ENCODE measurements around the gene PAX1.

Gene PAX1

DNA sequence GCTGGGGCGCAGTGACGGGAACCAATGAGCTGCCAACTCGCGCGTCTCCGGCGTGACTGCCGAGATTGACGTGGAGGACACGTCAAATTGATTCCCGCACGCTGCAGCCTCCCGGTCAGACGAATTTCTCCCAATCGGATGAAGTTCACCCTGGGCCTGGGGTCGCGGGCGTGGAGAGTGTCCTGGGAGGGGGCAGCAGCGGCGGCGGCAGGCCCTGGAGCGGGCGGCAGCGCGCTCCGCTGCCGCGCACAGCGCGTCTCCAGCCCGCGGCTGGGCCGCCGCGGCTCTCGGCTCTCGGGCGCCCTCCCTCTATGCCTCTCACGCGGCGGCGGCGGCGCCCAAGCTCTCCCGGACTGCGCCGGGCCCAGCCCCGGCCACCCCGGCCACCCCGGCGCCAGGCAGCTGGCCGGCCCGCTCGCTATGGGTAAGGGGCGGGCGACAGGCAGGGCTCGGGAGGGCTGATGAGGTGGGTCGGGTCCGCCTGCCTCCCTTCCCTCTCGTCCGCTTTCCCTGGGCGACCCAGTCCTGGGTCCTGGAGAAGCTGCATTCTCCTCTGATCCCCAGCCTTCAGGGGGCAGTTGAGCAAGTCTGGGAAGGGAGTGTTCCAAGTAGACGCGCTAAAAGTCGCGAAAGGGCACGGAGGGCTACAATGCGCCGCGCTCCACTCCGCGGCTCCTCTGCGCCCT, at the start of gene PAX1:
Gene PAX1 (plus strand): TSS at position 90 of the 686 bp plus-strand sequence. CDS start 49 bp downstream, at position 139.
- peak; percentile 9 for DNase-seq

DNA sequence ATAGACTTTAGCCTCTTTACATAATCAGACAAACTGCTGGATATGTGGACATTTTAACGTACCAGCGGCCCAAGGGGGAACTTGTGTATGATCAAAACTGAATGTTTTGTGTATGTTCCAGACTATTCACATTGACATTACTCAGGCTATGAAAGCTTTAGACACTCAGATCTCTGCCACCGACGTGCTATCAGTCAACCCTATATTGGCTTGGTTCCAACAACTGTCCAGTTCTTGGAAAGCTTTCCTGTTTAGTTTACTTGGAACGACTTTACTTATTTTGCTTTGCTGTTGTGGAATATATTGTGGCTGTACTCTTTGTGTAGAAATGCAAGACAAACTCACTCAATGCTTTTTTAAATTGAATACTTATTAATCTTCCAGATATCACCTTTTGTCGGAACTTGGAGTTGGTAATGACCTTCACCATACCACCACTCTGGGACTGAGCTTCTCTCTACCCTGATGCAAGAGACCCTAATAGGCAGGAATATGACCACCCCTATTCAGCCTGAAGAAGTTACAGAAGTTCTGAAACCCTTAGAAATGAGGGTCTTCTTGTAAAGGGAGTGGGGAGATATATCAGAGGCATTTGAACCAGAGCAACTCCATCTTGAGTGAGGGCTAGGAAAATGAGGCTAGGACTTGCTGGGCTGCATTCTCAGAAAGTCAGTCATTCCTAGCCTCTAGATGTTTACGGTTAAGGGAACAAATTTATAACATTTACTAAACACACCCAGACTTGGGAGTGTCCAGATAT, 49.0 kb upstream of the PAX1 start:
- no peak for DNase-seq

DNA sequence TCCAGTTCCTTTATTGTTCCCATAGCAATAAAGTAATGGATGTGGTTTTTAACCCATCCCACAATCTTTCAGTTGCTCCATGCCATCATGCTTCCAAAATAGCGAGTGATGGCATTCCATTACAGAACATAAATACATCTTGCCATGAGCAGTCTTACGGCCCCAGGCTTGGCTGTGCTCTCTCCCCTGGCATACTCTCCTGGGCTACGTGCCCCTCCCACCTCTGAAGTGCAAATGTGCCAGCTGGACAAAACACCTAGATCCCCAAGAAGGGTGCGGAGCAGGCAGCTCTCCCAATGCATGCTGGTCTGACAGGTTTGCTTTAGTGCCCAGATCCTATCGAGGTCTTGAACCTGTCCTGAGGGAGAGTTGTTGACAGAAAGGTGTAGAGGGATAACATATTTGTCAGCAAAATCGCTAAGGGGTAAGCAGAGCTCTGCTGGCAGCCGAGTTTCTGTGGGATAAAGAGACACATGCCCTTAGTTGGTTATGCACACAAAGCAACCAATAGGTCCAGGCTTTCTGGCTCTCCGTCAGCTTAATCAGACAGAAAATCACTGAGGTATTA, 43.9 kb upstream of the PAX1 start:
- DNase-seq, result no peak

DNA sequence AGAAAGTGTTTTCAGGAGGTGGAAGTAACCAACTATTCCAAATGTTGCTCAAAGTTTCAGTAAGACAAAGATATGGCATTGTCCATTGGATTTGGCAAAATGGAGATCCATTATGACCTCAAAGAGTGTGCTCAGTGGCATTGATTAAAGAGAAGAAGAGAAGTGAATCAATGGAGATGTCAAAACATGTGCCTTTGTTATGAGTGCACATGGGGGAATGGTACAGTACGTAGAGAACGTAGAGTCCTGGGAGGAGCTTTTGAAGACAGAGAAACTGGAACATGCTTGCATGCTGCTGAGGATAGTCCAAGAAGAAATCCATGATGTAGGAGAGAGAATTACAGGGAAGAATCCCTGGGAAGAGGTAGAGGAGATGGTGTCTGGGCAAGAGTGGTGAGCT, 42.0 kb upstream of the PAX1 start:
- no peak for DNase-seq

DNA sequence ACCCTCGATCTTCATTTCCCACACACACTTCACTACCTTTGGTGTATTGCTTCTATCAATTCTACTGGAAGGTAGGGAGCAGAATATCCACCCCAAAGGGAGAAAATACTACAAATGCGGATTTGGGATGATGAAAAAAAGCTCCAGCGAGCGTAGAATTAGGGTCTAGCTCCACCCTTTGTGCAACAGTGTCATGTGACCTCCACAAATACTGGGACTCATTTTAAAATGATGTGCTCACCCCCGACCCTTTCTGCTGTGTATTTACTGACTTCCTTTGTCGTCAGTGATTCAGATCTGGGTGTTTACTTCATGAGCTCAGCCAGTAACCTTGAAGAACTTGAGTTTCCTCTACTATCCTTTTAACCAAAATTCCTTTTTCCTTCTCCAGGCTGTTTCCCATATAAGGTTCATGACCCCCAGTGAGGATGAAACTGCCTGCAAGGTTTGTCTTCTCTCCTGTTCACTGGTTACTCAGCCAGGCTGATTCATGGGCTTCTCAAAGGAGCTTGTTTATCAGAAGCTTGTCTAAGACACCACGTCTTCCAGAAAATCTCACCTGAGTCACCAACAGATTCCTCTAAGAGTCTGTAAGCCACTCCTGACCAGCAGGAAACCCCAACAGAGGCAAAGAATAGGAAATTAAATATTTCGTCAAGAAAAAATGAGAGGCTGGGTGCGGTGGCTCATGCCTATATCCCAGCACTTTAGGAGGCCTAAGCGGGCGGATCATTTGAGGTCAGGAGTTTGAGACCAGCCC, 39.6 kb upstream of the PAX1 start:
- no peak for DNase-seq

DNA sequence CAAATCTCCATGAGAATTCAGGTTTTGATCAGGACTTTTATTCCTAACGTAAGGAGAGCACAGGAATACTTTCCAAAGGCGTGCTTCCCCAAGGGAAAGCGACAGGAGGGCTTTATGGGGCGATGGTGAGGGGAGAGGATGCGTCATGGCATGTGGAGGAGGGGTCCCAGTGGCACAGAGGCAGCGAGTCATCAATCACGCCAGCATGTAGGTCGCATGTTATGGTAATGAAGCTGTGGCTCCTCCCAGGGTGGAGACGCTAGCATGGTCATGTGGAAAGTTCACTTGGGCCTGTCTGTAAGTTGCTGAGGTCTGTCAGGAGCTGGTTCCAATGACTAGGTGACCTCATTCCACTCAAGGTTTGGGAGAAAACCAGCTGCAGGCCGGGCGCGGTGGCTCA, 35.3 kb upstream of the PAX1 start:
- no peak for DNase-seq

DNA sequence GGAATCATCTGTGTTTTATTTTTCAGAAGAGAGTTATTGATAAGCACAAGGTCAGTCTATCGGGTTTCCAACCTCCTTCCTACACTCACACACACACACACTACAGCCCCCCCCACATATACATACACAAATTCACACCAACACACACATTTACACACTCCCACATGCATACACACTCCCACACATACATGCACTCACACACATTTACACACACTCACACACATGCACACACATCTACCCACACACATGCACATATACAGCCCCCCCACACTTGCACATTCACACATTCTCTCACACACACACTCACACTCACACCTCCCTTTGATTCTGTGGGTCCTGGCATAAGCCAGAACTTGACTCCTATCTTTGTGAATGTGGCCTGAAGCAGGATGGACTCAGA, 34.5 kb upstream of the PAX1 start:
- DNase-seq, result no peak

DNA sequence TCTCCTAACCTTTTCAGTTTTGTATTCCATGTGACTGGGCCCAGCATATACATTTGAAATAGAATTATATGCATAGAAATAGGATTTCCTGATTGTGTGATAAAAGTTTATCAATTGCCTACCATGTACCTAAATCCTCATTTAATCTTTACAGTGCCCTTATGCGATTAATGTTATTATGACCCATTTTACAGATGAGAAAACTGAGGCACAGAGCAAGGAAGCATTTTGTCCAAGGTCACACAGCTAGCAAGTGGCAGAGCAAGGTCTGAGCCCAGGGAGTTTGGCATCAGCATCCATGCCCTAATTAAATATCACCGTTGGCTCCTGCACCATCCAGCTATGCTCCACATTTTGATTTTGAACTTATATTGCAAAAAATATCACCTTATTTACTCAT, 28.2 kb upstream of the PAX1 start:
- DNase-seq, result no peak

DNA sequence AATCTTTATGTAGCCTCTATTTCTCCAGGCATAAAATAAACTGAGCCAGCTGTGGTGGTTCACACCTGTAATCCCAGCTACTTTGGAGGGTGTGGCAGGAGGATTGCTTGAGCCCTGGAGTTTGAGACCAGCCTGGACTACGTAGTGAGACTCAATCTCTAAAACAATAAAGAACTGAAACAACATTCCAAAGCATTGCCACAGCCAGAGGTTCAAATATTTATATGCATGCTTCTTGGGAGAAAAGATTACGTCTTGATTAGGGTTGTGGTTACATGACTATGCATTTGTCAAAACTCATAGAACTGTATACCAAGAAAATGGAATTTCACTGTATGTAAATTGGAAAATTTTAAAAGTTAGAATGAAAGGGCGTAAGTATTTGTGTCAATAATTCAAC, 27.7 kb upstream of the PAX1 start:
- no peak for DNase-seq

DNA sequence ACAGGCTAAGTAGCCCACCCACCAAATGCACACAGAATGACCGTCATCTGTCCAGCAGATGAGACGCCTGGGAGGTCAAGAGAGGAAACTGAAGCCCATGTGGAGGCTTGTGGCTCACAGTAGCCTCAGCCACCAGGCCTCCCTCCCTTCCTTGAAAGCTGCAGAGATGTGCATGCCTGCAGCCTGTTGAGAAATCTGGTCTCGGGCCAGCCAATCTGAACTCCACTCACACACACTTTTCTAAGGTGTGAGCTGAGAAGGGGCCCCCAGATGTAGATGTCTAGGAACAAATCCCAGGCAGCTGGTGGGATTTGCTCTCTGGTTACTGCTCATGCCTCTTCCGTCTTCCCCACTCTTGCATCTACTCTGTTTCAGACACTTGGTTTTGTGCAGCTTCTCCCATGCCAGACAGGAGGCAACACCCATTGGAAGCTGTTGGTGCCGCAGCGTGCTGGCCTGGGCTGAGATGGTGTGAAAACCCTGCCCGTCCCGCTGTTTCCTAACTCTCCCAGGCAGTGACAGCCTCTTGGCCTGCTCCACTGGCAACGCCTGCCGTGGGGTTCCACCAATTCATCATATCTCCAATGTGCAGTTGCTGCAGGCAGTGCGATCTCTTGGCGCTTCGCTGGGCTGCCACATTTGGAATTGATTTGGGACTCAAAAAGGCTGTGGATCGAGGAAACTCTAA, 24.1 kb upstream of the PAX1 start:
- DNase-seq, result no peak

DNA sequence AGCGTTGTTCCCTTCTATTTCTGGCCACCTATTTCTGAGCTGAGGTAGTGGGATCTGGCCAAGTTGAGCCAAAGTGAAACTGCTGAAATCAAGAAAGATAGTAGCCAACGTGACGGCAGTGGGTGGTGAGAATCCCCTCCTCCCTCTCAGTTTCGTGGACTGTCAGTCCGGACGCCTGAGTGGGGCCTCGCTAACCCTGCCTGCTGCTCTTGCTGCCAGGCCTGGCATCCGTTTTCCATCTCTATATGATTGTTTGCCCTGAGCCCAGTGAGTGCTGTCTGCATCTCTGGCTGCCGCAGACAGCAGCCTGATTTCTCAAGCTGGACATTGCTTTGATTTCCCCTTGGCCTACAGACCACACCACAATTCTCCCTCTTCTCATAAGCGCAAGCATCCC, 23.5 kb upstream of the PAX1 start:
- no peak for DNase-seq

DNA sequence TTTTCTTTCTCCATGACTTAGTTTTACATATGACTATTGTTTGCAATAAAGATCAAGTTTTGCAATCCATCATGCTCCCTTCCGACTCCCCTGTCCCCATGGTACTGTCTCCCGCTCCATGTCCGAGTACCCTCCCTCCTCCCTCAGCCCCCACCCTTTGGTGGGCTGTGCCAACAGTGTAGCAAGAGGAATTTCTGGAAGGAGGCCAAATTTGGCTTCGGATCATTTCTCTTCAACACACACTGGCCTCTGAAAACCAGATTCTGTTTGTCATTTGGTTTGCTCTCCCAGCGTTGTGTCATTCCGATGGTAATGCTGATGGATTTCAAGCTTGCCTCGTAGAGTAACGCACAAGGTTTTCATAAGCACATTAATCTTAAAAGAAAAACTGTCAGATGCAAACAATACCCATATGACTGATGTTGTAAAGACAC, 22.9 kb upstream of the PAX1 start:
- DNase-seq, result no peak

DNA sequence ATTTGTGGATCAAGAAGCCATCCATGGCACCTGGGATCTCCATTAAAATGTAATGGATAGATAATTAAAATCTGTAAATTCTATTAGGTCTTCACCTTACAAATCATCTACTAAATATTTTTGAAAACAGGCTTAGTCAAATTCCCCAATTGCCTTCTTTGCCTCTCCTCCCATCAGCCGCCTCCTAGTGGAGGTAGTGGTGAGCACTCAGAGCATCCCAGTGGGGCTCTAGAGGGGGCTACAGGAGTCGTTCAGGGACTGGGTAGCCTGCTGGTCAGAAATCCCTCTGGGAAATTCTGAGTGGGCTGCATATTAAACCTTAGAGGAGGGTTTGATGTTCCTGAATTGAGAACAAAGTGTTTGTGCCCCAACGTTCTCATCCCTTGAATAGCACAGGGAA, 20.8 kb upstream of the PAX1 start:
- DNase-seq, result no peak

DNA sequence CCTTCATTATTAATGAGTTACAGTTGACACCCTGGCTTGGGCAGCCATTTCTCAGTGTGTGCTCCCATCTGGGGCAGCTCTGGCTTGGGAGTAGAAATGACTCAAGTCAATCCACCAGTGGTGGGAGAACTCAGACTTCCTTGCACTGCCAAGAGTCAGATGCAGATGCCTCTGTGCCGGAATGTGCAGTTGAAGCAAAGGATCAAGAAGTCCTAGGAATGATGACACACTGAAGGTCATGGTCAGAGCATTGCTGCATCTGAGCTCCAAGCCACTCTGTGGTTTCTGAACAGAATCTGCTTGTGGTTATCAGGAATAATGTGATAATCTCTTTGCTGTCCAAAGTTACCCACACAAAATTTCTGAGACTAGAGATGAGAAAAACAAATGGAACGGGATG, 19.5 kb upstream of the PAX1 start:
- DNase-seq, result no peak

DNA sequence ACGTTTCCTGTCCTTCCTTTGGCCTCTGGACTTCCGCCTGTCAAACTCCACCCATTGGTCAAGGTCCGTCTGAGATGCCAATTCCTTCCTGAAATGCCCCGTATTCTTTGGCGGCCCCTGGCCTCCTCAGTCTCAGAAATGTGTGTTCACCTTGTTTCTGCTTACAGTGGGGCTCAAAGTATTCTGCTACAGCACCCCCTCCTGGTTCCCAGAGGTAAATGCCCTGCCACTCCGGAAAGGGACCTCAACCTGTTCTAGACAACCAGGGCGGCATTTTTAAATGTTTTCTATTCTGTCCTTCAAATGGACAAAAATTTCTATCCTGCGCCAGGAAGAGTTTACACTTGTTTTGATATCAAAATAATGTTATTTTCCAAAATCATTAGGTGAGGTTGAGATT, 12.1 kb upstream of the PAX1 start:
- DNase-seq, result peak; percentile 21

DNA sequence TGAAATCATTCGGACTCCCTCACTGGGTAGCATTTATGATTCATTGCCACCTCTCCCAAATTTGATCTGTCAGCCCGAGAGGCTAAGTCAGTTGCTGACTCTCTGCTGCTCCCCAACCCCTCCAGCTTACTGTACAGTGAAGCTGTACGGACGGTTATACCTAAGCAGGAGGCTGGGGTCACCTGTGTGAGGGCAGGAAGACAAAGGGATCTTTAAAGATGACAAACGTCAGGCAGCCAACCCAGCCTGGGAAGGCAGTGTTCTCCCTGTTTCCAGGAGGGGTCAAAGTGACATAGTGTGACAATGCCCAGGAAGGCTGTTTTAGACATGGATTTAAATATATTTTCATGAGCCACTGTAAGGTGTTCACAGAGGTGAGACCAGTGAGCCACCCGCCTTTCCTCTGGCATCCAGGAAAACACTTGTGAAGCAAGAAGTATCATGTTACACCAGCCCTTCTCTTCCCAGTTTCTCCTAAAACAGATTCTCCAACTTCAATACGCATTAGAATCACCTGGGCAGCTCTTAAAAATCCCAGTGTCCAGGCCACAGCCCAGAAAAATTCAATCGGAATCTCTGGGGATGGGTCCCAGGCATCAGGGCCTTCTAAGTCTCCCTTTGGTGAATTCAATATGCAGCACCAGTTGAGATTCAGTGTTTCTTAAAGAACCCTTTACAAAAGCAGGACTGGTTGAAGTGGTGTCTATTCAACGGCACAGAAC, 6.8 kb upstream of the PAX1 start:
- DNase-seq, result no peak

DNA sequence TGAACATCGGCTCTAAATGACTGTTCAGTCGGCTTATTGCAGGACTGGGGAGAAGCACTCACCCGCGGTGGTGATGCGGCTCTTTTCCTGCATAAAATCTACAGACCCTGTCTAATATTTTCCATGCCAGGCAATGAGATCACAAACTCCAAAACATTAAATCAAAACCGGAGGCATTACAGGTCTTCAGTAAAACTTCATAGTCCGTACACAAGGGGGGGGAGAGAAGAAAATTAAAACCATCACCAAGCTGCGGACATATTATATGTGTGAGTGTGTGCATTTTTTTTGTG, 6.3 kb upstream of the PAX1 start:
- no peak for DNase-seq

DNA sequence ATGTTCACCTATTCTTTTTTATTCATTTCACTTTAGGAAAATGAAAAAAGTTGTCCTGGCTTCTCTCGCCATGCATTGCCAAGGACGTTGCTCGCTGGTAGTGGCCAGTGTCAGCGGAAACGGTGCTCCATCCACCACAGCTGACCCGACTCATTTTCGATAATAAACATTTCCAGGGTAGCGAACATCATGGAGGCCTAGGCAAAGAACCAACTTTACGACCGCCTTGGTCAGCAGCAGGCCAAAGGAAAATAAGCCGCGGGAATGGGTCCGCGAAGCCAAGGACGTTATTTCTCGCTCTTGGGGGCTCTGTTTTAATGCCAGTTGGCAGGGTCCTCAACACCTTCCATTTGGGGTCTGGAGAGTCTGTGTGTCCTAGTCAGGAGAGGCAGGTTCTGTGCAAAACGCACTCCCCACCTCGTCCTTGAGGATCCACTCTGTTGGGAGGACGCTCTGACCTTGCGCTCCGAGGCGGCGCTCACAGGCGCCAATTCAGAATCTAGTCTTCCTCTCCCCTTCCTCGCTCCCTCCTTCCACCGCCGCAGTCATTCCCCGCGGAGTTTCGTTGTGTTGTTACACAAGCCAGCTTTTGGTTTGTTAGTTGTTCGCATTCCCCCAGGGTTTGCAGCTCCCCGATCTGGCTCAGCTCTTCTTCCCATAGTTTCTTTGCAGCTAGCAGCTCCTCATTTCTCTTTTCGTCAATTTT, 4.1 kb upstream of the PAX1 start:
- DNase-seq, result no peak

DNA sequence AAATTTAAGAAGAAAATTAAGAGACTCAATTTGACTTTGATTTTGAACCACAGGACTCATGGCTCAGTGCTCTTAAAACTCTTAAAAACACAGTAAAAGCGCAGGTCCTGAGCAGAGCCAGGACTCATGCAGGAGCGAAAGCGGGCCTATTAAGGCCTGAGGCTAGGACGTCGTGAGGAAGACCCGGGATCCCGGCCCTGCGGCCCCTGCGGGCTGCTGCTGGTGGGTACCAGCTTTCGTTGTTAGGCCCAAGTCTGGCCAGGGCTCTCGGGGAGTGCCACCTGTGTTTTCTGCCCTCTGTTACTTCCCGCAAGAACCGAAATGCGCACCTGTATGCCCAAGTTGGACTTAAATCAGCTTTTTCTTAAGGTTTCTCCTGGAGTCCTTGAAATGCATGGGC, 3.4 kb upstream of the PAX1 start:
- DNase-seq, result no peak

DNA sequence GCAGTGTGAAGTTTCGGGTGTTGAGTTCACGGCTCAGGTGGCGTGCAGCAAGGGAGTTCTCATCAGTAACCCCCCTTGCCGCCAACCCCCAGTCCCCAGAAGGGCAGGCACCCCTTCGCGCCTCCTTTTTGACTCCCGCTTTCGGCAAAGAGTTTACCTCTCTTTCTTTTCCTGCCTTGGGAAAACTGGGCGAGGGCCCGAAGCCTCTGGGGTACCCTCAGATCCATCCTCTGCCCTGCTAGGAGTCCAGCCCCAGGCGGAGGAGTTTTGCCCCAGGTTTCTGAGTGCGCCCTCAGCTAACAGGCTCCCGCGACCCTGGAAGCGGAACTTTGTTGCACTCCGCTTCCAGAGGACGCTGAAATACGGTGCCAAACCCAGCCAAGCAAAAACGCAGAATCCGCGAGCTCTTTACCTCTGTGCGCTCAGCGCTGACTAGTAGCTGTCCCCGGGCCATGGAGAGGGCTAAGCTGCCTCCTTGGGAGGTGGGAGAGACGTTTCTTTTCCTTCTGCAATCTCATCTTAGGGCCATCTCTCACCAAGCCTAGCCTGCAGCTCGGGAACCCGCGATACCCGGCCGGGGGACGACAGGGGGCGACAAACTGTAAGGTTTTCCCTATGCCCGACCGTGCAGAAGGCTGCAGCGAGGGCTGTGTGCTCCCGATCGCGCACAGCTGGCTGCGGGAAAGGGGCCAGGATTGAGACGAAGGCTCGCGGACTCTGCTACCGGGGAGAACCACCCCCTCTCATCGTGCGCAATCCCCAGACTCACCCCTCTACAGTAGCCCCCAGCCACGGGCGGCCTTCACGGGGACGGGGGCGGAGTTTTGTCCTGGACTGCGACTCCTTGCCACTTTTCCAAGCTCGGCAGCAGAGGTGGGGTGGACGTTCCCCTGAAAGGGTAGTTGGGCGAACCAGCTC, 2.7 kb upstream of the PAX1 start:
- DNase-seq, result peak; percentile 72
